K562 (cell line): Measurements from ENCODE around the gene ELMOD2. TPM values are rescaled to one million over a fixed set of nuclear protein-coding genes. Genes with fewer than 3 reads are reported as not detected.
A peak's percentile ranks its signal among the peaks of the same experiment; 100 is the strongest.

Experiments used
- ATF6 ChIP-seq: sonication (generic); formaldehyde crosslinking; IDR thresholded peaks from 2 replicates; pipeline ENCODE4 v1.4.0; 2020; ENCODE audit warnings: mild to moderate bottlenecking, missing genetic modification reagents
- MGA ChIP-seq: fragments of 450-650 bp; IDR thresholded peaks from 2 replicates; pipeline ENCODE4 v1.6.1; 2016; ENCODE audit warnings: mild to moderate bottlenecking, moderate library complexity
- RAD51 ChIP-seq: fragments of 450-650 bp; IDR thresholded peaks from 2 replicates; pipeline ENCODE4 v1.7.1; 2016; ENCODE audit warnings: low read depth, mild to moderate bottlenecking, borderline replicate concordance
- TSC22D4 ChIP-seq: fragments of 450-650 bp; IDR thresholded peaks from 2 replicates; pipeline ENCODE4 v1.6.1; 2016; ENCODE audit warnings: missing genetic modification characterization, missing biosample characterization, control low read depth
- ZHX1 ChIP-seq: fragments of 150-350 bp; conservative IDR thresholded peaks from 2 replicates; pipeline ENCODE4 v1.6.1; 2014; ENCODE audit warnings: low read length
- ZNF551 ChIP-seq: fragments of 250-450 bp; sonication (Bioruptor Pico); IDR thresholded peaks from 2 replicates; pipeline ENCODE4 v1.5.0; 2021; ENCODE audit warnings: mild to moderate bottlenecking, moderate library complexity
- ZNF766 ChIP-seq: fragments of 200-800 bp; sonication (Bioruptor generic); conservative IDR thresholded peaks from 2 replicates; pipeline ENCODE4 v1.6.1; 2016; ENCODE audit warnings: missing genetic modification characterization, missing compliant biosample characterization
- polyA plus RNA-seq, 8 experiments: library from polyadenylated mRNA; depleted of rRNA in 4 of 8; stranded (reverse) in 5 of 8; unstranded in 3 of 8; fragments of >200 nt; fragmentation: Nextera tagmentation in 2 of 8; fragmentation: Illumina TruSeq in 1 of 8; extraction: Ambion mirVana in 2 of 8; extraction: Trizol in 1 of 8; gene quantifications; 2 replicates each; pipeline versions ENCODE4 v1.2.1 to v1.2.3, GENCODE V29; 2011 to 2014; ENCODE audit warnings: inconsistent platforms in 1 of 8, missing spikeins in 1 of 8
- total RNA-seq, 7 experiments: library from RNA; depleted of rRNA in 6 of 7; stranded (reverse); fragments of >200 nt in 6 of 7; fragmentation: Illumina TruSeq in 2 of 7; extraction: Trizol in 2 of 7; gene quantifications; 2 replicates each; pipeline versions ENCODE4 v1.2.1 to v1.2.3, GENCODE V29; 2011 to 2021; ENCODE audit warnings: low replicate concordance in 1 of 7

ELMOD2 gene
- total and polyA plus RNA-seq, 9 of the 15 experiments (the other 6 are each of a cell fraction or from before 2014, with no cell fraction given): 11.0 to 23.3 (median 14.3) TPM

GRCh38 chr4:140523857-140524742 lies at the start of gene ELMOD2 (continued):
- no peak for TF ChIP-seq ZHX1
- 0 out of 2 replicates have a peak, but pooled peaks have one; percentile 55 for TF ChIP-seq ZNF766 (CRISPR knock-in tag)
- no peak; the same call in 1 of the 2 replicates for TF ChIP-seq MGA
- TF ChIP-seq TSC22D4: no peak
- TF ChIP-seq RAD51: no peak
- no peak for TF ChIP-seq ATF6 (CRISPR knock-in tag)
- TF ChIP-seq ZNF551 (CRISPR knock-in tag): no peak
